GM18508 (cell line): ENCODE data around the gene WNT1.

ENCODE experiments used
- ATAC-seq: cut with Tn5 transposase; IDR thresholded peaks from one replicate; pipeline ENCODE4 v1.9.1; 2021; ENCODE audit warnings: moderate number of reproducible peaks; ENCODE audit not compliant: insufficient read depth, unreplicated experiment

The WNT1 gene

DNA sequence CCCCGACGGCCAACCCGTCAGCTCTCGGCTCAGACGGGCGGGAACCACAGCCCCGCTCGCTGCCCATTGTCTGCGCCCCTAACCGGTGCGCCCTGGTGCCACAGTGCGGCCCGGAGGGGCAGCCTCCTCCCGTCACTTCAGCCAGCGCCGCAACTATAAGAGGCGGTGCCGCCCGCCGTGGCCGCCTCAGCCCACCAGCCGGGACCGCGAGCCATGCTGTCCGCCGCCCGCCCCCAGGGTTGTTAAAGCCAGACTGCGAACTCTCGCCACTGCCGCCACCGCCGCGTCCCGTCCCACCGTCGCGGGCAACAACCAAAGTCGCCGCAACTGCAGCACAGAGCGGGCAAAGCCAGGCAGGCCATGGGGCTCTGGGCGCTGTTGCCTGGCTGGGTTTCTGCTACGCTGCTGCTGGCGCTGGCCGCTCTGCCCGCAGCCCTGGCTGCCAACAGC, at the start of gene WNT1:
Gene WNT1, plus strand, starts transcription at position 32 of the 450 bp plus-strand sequence. Its CDS starts 329 bp downstream, at position 361.
- ATAC-seq = no peak

DNA sequence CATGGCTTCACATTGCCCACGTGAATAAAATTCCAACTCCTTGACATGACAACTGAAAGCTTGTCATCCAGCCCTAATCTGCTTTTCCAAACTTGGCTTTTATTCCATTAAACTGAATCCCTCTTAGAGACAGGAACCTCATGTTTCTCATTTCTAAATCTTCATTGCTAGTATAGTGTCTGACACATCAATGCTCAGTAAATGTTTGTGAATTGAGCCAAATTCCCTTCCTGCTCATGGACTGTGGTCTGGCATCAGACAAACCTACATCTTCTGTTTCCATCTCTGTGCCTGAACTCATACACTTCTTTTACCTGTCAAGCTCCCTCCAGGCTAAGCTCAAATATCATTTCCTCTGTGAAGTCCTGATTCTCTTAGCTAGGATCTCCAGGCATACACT, 48.6 kb upstream of the WNT1 start:
- ATAC-seq = no peak

DNA sequence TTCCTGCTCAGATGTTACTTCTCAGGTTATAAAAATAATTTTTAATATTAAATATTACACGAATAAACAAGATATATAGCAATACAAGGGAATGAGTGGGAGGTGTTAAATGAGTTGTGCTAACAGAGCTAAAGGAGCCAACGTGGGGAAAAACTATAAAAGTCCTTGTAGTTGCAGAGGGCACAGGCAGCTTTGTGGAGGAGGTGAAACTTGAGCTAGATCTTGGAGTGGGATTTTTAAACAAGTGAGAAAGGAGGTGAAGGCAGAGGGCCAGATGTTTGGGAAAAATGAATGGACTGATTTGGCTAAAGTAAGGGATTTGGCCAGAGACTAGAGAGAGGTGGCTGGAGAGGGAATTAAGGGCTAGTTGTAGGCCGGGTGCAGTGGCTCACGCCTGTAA, 47.6 kb upstream of the WNT1 start:
- ATAC-seq = no peak

DNA sequence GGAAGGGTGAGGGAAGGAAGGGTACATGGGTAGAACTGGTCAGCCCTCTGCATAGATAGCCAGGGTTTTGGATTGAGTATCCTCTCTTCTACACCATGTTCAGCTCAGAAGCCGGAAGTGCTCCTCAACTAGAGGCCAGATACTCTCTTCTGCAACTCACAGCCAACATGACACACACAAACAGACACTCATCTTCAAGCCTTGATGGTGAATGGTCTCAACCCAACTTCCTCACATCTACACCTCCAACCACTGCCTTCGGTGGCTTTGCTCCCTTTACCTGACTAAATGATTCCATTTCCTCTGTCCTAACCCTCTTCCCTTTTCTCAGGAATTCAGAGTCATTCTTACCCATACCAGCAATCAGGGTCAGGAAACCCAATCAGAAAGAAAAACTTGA, 45.2 kb upstream of the WNT1 start:
- no peak for ATAC-seq

DNA sequence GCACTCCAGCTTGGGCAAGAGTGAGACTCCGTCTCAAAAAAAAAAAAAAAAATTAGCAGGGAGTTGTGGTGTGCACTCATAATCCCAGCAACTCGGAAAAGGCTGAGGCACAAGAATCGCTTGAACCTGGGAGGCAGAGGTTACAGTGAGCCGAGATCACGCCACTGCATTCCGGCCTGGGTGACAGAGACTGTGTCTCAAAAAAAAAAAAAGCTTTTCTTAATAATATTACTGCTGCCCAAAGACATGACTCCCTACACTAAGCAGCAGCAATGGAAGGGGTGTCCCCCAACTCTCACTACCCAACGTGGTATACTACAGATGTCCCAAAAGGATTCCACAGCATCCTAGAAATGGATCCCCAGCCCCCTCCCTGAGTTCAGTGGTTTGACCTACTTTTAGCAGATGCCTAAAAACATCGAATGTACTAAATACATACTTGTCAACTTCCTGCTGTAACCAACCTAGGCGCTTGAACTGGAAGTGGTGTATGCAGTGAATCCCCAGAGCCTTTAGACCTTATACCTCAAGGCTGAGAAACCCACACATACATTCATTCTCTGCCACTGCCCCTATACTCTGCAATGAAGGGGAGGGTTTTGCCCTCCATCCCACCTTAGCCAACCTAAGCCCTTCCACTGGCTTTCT, 44.3 kb upstream of the WNT1 start:
- ATAC-seq = no peak

DNA sequence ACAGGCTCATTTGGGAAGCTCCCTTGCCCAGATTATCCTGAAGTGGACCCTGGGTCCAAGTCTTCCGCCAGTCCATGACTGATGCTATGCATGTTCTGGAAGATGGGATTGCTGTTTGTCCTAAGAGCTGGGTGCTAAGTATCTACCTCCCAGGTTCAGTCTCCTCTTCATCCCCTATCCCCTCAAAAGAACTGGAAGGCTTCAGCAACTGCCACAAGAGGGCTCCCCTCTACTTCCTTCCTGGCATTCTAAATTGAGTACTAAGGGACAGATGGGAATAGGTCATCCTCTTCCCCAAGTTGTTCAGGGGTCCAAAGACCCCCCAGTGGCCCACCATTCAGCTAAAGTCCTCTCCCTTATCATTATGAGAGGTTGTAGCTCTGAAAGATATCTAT, 43.8 kb upstream of the WNT1 start:
- no peak for ATAC-seq

DNA sequence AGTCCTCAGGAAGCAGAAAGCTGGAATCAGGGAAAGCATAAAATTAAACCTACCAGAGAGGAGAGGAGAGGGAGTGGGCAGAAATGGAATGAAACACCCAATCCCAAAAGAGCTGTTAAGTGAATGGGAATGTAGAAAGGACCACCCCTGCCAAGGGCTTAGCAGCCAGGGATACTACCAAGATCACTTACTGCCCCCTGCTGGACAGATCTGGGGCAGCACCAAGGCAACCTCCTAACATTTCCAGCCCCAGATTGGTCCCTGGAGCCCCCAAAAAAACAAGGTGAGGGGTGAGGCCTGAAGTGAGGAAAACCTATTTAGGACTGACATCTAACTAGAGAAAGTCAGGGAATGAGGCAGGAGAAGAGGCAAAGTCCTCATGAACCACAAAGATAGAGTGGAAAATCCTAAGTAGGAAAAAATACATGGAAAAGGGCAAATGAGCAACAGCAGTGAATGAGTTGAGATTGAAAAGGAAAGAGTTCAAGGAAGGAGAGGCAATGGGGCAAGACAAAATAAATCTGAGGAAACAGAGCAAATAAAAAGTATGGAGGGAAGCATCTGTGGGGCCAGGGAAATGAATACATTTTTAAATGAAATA, 41.6 kb upstream of the WNT1 start:
- no peak for ATAC-seq

DNA sequence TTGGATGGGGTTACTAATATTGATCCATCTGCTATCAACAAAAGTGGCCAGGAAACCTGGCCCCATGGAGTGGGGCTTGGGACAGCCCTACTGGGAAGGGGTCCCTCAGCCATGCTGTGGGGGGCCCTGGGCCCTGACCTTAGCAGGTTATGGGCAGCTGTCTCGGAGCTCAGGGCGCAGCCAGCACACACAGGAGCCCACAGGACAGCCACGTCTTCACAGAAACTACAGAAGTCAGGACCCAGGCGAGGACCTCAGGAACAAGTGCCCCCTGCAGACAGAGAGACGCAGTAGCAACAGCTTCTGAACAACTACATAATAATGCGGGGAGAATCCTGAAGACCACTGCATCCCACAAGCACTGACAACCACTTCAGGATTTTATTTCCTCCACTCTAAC, 41.0 kb upstream of the WNT1 start:
- ATAC-seq = no peak

DNA sequence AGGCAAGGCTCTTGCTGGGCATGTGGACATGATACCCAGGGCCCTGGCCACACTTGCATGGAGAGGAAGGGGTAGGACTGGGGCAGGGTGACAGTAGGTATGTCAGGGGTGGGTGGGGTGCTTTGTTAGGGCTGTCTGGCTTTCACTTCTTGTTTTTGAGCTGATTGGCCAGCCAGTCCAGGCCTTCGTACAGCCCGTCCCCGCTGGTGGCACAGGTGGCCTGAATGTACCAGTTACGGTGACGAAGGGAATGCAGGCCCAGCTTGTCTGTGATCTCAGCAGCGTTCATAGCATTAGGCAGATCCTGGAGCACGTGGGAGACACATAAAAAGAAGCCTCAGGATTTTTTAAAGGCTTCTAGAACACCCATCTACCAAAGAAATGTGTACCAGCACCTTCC, 39.3 kb upstream of the WNT1 start:
- ATAC-seq = no peak

DNA sequence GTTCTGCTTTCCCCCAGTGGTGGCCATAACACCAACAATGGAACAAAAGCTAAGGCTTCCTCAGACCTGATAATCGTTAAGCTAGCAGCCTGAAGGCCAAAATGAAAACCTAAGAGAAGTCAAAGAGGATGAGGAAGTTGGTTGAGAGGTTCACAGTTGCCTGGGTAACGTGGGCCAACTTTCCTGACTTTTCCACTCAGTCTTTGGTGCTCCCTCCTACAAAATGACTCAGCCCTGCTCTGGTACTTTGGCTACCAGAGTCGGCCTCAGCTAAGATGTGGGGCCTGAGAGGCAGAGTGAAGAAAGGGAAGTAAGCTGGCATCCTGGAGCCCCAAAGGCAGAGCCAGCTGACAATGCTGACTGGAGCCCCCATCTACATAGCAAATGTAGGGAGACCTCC, 37.9 kb upstream of the WNT1 start:
- no peak for ATAC-seq

DNA sequence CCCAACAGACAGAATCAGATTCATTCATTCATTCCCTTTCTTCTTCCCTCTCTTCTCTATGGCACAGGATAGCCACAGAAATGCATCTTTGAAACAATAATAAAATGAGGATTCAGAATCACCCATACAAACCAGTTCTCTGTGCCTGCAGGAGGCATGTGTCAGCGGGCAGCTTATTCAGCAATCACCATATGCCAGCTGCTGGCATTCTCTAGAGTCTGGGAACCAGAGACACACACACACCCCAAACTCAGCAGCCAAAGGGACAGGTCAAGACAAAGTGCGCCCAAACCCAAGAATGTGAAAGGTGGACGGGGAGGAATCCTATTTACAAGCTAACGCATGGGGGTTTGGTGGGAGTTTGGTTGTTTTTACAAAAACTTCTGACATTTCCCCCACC, 34.9 kb upstream of the WNT1 start:
- ATAC-seq = no peak

DNA sequence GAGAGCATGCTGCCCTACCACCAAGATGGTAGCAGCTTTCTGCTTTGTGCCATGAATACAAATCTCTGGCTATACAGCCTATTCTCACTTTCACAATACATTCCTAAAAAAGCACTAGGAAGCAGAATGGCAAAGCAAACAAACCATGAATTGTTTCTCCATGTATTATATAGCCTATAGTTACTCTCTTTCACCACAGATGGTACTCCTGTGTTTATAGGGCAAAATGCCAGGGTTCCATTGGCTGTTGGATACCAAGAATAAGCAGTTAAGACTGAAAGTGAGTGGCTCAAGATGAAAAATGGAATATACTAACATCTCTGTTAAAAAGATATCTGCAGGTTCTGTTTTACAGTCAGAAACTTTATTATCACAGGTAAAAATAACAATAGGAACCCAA, 31.9 kb upstream of the WNT1 start:
- no peak for ATAC-seq

DNA sequence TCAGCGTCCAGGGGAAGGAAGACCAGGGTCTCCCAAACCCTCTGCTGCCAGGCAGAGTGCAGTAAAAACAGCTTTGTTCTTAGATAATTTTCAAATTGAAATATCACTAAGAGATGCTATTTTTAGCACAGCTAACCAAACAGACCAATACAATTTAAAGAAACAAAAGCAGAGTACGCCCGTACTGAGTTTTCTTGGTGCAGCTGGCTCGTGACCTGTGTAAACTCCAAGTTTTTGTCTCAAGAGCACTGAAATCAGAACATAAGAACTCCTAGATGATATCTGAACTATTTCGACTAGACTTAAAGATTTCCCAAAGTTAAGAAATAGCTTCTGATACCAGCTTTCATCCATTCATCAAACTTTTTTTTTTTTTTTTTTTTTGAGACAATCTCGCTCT, 31.2 kb upstream of the WNT1 start:
- no peak for ATAC-seq

DNA sequence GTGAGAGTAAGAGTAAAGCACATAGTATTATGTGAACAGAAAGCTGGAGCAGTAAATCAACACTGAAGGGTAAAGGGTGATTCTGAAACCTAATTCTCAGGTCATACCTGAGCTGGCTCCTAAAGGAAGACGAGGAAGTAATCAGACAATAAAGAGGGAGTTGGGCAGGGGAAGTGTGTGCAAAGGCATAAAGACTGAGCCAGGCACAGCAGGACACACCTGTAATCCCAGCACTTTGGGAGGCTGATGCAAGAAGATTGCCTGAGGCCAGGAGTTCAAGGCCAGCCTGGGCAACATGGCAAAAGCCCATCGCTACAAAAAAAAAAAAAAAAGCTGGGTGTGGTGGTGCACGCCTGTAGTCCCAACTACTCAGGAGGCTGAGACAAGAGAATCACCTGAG, 30.4 kb upstream of the WNT1 start:
- ATAC-seq = no peak

DNA sequence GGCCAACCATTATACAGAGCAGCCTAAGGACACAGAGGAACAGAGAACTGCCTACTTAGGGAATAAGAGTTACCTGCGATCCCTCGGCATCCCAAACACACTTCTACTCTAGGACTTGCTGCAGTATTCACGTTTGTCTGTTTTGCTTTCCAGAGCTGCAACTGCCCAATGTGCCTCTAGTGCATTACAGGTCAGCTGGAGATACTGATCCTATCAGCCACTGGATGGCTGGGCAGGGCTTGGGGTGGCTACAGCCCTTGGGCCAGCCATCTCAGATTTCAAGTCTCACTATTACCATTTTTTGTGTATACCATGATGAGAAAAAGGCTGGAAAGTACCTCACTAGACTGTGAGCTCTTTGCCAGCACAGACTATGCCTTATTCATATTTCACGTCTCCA, 25.4 kb upstream of the WNT1 start:
- no peak for ATAC-seq

DNA sequence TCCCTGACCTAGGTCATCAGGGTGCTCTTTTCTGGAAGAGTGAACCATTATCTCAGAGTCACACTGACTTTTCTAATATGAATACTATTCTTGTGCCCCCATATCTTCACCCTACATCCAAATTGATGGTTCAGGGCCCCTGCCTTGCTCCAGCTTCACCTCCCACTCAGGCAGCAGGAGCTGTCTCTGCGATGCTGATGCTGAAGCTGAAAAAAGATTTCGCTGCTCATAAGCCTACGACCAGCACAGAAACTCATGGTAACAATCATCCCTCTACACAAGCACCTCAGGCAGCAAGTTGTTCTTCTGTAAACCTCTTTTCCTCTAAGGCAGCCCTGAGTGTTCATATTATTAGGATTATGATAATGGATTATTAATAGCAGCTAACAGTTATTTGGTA, 24.1 kb upstream of the WNT1 start:
- ATAC-seq = no peak

DNA sequence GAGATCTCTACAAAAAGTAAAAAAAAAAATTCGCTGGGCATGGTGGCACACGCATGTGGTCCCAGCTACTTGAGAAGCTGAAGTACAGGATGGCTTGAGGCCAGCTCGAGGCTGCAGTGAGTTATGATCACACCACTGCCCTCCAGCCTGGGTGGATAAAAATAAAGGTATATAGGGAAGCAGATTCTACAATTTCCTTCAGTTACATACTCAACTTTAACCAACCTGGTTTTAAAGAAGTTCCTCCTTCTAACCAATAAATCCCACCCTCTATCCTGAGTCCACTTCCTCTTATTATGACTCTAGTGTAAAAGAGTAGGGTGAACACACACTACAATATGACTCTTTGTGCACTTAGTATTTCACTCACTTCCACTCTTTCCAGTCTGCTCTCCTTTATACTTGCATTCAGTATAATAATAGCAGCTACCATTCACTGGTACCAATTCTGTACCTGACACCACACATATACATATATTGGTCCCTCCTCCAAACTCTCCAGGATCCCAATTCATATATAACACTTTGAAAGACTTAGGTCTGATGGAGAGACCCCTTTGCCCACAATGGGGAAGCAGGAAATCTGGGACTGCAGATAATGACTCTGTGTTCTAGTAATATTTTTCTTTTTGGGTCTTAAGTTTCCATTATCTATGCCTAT, 23.2 kb upstream of the WNT1 start:
- no peak for ATAC-seq

DNA sequence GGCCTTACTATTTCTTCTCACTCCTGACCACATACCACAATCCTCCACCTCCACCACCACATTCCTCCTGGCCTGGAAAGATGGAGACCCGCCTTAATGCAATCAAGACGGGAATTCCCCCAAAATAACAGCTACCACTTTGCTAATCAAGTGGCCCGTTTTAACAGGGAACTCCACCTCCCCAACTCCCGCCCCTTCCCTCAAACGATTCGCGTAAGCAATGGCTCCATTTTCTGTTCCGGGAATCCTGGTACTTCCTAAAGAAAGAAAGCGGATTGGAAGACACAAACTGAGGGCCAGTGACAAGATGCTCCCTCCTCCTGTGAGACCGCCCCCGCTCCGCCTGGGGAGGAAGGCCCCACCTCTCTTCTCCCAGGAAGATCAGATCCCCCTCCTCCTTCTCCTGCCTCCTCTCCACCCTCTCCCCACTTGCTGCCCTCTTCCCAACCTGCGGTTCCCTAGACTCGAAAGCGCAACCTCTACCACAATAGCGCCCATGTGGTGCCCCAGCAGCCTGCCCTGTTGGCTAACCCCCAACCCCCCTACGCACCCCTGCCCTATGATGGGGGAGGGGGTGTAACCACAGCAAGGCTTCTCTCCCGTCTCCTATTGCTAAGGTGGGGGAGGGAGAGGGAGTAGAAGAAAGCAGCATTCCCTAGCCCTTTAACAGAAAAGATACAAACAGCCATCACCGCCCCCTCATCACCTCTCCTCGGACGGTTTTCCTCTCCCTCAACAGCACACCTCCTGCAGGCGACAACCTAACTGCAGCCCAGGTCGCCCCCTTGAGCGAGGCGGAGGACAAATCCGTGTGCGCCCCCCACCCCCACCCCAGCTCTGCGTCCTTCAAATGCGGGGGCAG, 21.6 kb upstream of the WNT1 start:
- no peak for ATAC-seq

DNA sequence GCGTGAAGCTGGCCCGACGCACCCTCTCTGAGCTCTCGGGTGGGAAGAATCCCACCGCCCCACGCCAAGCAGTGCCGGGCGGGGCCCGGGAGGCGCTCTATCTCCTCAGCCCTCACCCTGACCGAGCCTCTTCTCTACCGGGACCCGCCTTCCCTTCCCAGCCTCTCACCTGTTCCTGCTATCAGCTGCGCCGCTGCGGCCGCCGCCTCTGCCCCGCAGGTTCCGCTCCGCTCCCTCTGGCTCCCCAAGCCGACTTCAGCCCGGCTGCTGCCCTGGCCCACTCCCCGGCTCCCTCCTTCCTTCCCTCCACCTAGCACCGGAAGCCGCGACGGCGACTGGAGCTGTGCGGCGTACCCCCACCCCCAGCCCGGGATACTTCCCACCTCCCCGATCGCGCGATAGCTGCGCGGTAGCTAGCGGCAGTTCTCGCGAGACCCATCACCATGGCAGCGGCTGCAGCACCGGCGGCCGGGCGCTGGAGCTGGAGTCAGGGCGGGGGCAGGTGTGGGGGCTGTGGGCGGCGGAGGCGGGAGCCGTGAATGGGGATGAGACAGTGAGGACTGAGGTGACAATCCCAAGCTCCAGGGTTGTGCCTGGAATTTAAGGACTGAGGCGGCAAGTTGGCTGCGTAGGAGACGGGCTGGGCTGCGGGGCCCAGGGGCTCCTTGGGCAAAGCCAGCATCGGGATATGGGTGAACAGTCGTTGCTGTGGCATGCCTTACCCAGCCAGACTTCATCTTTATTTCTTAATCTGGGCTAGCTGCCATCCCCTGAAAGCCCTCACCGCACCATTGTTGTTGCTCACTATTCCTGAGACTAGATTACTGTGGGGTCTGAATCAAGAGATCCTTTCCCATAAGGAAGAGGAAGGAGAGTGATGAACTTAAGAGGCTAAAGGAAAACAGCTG, 20.7 kb upstream of the WNT1 start, which contains the start of gene ARF3:
Gene ARF3, minus strand, starts transcription at position 347 of the 908 bp plus-strand sequence. CDS start 16,392 bp downstream, outside the sequence.
- ATAC-seq = no peak

DNA sequence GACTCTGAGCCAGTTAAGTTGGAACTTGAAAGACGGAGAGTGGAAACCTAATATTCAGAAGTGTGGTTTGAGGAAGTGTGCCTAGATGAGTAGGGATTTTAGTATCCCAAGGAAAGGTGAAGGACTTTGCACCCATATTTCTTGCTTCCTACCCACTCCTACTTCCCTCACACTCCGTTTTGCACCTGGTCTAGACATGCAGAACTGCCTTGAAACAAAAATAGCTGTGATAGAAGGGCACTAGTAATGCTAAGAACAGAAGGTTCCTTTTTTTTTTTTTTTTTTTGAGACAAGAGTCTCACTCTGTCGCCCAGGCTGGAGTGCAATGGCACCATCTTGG, 20.1 kb upstream of the WNT1 start:
- no peak for ATAC-seq
